Muscle of arm (tissue), 12 donors: ENCODE results near the gene DHCR7. TPM values are rescaled to one million over a fixed set of nuclear protein-coding genes. Genes with fewer than 3 reads are reported as not detected.
A peak's percentile ranks its signal among the peaks of the same experiment; 100 is the strongest.

Source experiments
- DNase-seq: peaks from one replicate; pipeline ENCODE4 v3.0.0-alpha.2; 2013
- polyA plus RNA-seq, 12 donors: library from polyadenylated mRNA; unstranded; fragments of 120-200 nt; gene quantifications; one replicate each; pipeline ENCODE4 v1.2.1, GENCODE V29; 2013; ENCODE audit not compliant: insufficient read length in 12 of 12

DHCR7 gene
- polyA plus RNA-seq, 12 donors = 9.5 to 36.8 (median 12.8) TPM; not detected in 1

DNA sequence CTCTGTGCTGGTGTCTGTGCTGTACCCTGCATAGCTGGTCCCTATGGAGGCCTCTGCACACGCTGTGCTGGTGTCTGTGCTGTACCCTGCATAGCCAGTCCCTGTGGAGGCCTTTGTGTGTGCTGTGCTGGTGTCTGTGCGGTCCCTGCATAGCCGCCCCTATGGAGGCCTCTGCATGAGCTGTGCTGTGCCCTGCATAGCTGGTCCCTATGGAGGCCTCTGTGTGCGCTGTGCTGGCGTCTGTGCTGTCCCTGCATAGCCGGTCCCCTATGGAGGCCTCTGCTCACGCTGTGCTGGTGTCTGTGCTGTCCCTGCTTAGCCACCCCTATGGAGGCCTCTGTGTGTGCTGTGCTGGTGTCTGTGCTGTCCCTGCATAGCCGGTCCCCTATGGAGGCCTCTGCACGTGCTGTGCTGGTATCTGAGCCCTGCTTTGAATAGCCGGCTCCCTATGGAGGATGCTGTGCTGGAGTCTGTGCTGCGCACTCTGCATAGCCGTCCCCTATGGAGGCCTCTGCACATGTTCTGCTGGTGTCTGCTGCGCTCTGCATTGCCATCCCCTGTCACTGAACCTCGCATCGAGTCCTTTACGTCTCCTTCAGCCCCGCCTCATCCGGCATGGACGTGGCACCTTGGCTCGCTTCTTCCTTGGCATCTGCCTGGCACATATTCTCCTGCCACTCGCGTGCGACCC, 11.0 kb upstream of the DHCR7 start:
- DNase-seq = no peak

- DNase-seq = no peak
Observed at GRCh38 chr11:71458146-71459070, 10.2 kb upstream of the DHCR7 start.

DNA sequence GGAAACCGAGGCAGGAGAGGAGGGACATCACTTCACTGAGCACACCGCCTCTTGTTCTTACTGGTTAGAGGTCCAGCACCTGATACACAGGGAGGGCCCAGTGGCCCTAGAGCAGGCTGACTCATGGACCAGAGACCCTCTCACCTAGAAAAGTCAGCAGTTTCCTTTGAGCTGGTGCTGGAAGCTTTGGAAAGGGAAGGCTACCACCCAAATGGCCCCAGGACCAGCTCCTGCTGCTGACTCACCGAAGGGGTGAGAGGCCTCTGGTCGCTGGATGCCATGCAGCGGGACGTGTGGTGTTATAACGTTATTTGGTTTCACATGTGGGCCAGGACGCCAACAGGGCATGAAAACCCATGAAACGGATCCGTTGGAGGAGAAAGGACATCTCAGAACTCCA, 8.6 kb upstream of the DHCR7 start:
- DNase-seq = no peak

GRCh38 chr11:71456294-71456693, 8.1 kb upstream of the DHCR7 start:
- no peak for DNase-seq

- DNase-seq = no peak
Observed at GRCh38 chr11:71454470-71455113, 6.4 kb upstream of the DHCR7 start.

- DNase-seq = no peak
Observed at GRCh38 chr11:71453918-71454304, 5.7 kb upstream of the DHCR7 start.

GRCh38 chr11:71453037-71453917, 5.1 kb upstream of the DHCR7 start, which contains the start of gene NADSYN1:
NADSYN1 (plus strand) TSS chr11:71453203; CDS start chr11:71453297, 94 bp downstream.
- peak; percentile 97 for DNase-seq

DNA sequence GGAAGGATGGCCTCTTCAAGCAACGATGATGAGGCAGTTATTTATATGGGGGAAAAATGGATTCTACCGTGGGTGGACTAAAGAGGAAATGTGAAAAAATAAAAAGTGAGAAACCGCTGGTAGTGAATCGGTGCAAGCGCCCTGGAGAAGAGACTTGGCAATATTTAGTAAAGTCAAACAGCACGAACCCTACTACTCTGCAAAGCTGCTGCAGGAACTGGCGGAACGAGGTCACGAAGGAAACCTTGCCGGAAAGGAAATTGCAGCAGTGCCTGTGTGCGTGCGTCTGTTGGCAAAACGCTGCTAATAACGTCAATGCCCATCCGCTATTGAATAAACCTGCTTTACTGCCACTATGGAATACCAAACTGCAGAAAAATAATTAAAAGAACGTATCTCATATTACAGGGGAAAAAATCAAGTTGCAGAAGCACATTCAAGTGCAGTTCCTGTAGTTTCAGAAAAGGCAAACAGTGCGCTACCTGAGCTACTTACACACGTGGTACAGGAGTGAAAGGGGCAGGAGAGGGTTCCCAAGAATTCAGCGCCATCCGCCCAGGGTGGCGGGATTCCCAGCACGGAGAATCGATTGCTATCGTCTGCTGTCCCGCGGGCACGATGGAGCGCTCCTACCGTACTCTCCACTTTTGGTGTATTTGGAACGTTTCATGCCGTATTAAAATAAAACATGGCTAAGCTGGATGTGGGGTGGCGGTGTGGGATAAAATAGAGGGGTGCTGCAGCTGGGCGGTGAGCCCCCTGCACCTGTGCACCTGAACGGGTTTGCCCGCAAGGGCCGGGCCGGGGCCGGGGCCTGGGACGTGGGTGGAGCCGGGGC, 4.2 kb upstream of the DHCR7 start:
- no peak for DNase-seq

- DNase-seq = no peak
Observed at GRCh38 chr11:71451596-71452198, 3.5 kb upstream of the DHCR7 start.

DNA sequence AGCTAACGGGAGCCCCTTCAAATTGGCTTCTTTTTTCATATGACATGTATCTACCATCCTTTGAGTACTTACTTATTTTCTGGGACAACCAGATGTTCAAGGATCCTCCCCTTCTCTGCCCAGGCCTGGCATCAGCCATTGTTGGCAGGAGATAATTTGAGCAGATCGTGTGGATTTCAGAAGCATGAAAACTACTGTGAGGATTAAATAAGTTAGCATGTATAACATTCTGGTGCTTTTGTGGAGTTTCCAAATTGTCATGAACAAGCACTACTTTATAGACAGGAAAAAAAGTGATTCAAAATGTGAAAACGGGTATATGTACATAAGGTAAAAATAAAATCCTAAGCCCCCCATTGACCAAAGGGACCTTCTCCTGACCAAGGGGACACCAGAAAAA, 2.7 kb upstream of the DHCR7 start:
- DNase-seq = no peak

DNA sequence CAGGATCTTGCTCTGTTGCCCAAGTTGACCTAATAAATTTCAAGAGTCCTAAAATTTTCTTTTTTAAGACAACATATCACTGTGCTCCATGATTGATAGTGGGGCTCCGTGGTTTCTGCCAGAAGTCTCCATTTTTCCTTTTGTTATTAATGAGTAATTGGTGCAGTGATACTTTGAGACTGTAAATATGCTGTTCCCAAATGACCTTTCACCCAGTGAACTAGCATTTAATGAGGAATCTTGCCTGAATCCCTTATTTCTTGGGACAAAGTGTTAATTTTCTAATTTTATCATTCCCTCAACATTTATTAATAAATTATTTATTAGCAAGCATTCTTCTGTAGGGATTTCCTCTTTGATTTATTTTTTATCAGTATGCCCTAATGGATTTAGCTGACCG, 2.3 kb upstream of the DHCR7 start:
- no peak for DNase-seq

DNA sequence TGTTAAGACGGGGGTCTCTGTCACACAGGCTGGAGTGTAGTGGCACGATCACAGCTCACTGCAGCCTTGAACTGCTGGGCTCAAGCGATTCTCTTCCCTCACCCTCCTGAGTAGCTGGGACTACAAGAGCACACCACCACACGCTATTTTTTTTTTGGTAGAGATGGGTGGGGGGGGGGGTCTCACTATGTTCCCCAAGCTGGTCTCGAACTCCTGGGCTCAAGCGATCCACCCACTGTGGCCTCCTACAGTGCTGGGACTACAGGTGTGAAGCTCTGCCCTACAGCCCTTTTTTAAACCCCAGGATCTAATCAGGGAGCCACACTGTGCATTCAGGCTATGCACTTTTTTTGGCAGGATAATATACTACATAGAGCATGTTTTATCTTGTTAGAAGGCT, 1.4 kb upstream of the DHCR7 start:
- no peak for DNase-seq

DNA sequence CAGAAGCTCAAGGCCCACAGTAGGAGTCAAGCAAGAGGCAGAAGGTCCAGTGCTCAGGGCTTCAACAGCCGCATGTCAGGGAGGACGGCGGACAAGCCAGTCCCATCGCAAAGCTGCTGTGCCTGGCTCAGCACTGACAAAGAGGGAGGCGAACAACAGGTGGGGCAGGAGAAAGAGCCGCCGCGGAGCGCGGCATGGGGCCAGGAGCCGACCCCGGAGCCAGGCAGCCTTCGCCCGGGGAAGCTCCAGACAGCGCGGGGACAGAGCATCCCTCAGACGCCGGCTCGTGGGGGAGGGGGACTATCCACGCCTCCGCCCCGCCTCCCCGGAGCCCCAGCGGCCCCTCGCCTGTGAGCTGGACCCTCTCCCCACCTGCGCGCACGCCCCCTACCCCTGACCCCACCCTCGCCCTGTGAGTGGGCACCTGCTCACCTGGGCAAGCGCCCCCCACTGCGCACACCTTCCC, 369 bp downstream of the DHCR7 start:
- DNase-seq = peak; percentile 25

DNA sequence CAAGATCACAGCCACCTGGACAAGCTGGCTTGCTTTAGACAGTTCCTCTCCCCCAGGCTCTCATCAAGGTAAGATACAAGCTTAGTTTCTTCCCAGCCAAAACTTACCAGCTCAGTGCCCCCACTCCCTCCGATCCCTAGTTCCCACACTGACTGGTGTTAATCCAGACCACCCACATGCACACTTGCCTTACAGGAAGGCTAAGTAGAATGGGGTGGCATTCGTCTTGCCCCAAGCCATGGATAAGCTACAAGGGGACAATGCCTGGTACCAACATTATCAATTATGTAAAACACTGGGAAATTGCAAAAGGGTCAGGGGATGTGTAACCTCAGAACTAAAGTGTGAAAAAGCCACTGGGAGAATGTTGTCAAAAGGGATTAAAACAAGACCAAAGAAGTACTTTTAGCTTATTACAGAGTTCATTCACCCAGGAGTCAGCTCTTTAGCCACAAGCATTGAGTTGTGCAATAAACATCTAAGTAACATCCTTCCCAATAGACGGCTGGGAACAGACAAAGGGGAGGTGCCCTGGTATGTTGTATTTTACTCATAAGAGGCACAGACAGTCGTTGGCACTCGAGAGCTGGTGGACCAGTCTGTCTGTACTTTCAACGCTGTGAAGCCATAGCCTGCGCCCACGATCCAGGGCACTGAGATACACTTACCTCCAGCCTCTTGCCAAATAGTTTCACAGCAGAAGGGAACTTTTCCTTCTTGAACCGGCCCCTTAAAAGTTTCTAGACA, 1.1 kb downstream of the DHCR7 start:
- DNase-seq = no peak

- no peak for DNase-seq
Observed at GRCh38 chr11:71446150-71446549, 2.0 kb downstream of the DHCR7 start.

GRCh38 chr11:71444811-71445210, 3.4 kb downstream of the DHCR7 start:
- DNase-seq = no peak

DNA sequence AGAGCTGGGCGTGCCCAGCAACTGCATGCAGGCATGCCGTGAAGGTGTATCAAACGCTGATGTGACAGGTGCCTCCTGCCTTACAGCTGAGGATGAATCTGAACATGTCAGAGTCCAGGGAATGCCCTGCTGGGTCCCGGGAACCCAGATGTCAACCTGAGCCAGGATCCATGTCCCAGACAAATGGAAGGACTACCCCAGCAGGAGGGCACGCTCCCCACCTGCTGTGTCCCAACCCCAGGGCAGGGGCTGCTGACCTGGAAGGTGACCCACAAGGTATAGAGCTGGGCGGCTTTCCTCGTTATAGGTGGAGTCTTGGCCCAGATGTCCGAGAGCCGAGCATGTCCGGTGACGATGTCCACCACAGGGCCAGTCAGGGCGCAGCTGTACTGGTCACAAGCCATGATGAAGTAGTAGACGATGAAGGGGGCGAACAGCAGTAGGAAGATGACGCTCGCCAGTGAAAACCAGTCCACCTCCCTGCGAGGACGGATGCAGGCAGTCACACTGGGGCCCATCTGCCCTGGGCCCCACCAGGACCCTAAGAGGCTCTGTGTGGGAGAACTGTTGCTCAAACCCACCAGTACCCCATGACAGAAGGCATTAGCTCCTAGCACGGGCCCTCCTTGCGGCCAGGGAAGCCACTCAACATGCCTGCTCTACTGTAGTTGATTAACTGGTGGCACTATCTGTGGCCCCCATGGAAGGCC, 4.3 kb downstream of the DHCR7 start:
- DNase-seq = no peak

- DNase-seq = no peak
Observed at GRCh38 chr11:71442880-71443279, 5.3 kb downstream of the DHCR7 start.

GRCh38 chr11:71442123-71442522, 6.1 kb downstream of the DHCR7 start:
- DNase-seq = no peak
